Measurements from ENCODE around the gene NLK.

GRCh38 chr17:28180449-28180848 lies 138.0 kb downstream of the NLK start:
- TF ChIP-seq, protein P1, sequence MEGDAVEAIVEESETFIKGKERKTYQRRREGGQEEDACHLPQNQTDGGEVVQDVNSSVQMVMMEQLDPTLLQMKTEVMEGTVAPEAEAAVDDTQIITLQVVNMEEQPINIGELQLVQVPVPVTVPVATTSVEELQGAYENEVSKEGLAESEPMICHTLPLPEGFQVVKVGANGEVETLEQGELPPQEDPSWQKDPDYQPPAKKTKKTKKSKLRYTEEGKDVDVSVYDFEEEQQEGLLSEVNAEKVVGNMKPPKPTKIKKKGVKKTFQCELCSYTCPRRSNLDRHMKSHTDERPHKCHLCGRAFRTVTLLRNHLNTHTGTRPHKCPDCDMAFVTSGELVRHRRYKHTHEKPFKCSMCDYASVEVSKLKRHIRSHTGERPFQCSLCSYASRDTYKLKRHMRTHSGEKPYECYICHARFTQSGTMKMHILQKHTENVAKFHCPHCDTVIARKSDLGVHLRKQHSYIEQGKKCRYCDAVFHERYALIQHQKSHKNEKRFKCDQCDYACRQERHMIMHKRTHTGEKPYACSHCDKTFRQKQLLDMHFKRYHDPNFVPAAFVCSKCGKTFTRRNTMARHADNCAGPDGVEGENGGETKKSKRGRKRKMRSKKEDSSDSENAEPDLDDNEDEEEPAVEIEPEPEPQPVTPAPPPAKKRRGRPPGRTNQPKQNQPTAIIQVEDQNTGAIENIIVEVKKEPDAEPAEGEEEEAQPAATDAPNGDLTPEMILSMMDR (conservative IDR thresholded peaks at IDR 0.05; ENCODE audit: low read length) = no peak
- no peak for TF ChIP-seq EZH2phosphoT487 (IDR thresholded peaks at IDR 0.05; ENCODE audit: borderline replicate concordance, low read depth, low read length)

Data from OCI-LY7 (cell line).